ENCODE results near the gene SMNDC1.

SMNDC1 gene

GRCh38 chr10:110304780-110305421, at the start of gene SMNDC1:
Gene SMNDC1 (minus strand): TSS chr10:110304920. CDS start chr10:110303587, 1,333 bp downstream.
- H3K9ac ChIP-seq = peak within 1 kb of the TSS; percentile 92 to 100 (median 98)
- peak within 1 kb of the TSS; percentile 76 to 100 (median 92) for H3K4me3 ChIP-seq
- H3K4me1 ChIP-seq = peaks cover 39 to 61% (median 49%) of the 10 kb centered on the region in 10 experiments
- TF ChIP-seq Cebpa-rat (IDR thresholded peaks at IDR 0.05) = no peak
- H4K20me1 ChIP-seq = peaks cover 33 to 46% (median 44%) of the 10 kb centered on the region in 11 experiments; a peak in 21 of 22 replicates
- peak within 1 kb of the TSS; percentile 91 to 97 (median 95) for H3K27ac ChIP-seq
- H3K4me2 ChIP-seq = peak within 1 kb of the TSS; percentile 74 to 91 (median 86)
- no peaks in the 10 kb centered on the region for H3K9me3 ChIP-seq (replicated peaks in 1 of 11)
- no peaks in the 10 kb centered on the region for H3K27me3 ChIP-seq
- H3K36me3 ChIP-seq = peaks cover 34 to 37% (median 35%) of the 10 kb centered on the region in 11 experiments

DNA sequence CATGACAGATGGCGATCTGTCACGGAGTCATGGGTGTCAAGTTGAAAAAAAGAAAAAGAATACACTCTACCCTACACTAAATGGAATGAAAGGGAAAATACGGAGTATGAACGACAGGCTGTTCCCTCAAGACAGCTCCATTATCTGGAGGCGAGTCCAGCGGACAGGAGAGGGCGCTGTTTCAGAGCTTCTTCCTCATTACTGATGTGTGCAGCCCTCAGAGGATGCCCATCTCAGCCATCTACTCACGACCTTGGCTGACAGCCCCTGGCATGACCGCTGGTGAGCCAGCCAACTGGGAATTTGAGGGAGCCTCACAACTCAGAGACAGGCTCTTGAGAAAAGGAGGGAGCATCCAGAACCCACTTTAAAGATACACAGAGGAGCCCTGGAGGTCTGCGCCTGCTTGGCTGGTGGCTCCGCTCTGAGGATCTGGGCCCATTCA, 49.6 kb upstream of the SMNDC1 start:
- Histone ChIP-seq H3K4me3 (no peak overlapping the region), H3K9me3 (replicated peaks in 1 of 11) (no peaks in the 10 kb centered on the region), H3K4me1 (peaks cover 37 to 53% (median 42%) of the 10 kb centered on the region in 10 experiments), H3K9ac (no peak overlapping the region), H3K27ac (no peak overlapping the region), H3K4me2 (peak overlapping the region in 10 of 11 experiments; percentile 2 to 87 (median 20); a peak in 10 of 22 replicates), H3K36me3 (no peaks in the 10 kb centered on the region), H4K20me1 (no peaks in the 10 kb centered on the region), H3K27me3 (no peaks in the 10 kb centered on the region)
- TF ChIP-seq Cebpa-rat (IDR thresholded peaks at IDR 0.05) = no peak

DNA sequence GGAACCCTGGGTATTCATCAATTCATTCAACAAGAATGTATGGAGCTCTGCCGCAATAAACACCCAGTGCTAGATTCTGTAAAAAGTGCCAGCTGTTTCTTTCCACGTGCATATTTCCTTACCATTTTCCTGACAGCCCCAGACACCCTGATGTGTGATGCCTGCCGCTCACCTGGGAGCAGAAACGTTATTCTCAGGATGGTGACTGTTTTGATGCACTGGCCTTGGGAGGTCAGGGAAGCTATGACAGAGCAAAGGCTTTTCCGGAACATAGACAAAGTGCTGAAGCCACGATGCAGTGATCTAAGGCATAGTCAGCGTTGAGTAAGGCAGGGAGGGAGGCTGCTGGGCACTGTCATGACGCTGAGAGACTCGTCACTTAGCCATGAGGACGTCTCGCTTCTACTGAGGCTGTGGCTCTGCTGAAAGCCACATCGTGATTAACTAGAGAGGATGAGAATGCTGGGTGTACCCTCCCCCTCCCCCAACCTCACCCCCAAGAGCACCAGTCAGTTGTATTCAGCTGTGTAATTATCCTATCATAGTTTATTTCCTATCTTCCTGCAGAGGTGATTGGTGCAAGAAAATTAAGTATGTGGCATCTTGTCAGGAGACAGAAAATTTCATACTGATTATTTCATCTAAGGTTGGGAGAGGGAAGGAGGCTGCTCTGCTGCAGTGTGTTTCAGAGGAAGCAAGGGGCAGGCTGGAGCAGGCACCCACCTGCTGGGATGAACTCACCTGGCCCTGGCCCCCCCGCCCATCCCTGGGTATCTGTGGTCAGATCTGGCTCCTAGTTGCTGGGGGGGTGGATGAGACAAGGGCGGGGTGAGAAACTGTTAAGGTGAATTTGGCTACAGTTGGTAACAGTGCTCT, 48.8 kb upstream of the SMNDC1 start:
- Histone ChIP-seq H4K20me1 (no peaks in the 10 kb centered on the region), H3K36me3 (no peaks in the 10 kb centered on the region), H3K9me3 (replicated peaks in 1 of 11) (no peaks in the 10 kb centered on the region), H3K9ac (no peak overlapping the region), H3K4me2 (peak overlapping the region in 1 of 11 experiments; percentile 39; a peak in 2 of 22 replicates), H3K4me1 (peaks cover 37 to 45% (median 41%) of the 10 kb centered on the region in 10 experiments), H3K27me3 (no peaks in the 10 kb centered on the region), H3K27ac (no peak overlapping the region), H3K4me3 (no peak overlapping the region)
- TF ChIP-seq Cebpa-rat (IDR thresholded peaks at IDR 0.05) = no peak

DNA sequence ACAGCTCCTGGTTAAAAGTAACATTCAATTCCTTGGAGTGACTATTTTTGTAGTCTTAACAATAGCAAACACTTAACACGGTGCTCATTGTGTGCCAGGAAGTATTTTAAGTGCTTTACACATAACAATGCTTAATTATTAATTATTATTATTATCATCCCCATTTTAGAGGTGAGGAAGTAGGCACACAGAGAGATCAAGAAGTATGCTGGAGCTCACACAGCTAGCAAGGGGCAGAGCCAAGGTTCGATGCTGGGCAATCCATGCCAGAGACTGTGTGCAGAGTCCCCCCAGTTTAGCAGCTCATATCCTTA, 48.2 kb upstream of the SMNDC1 start:
- Histone ChIP-seq H3K4me2 (no peak overlapping the region; a peak in 1 of 22 replicates), H3K36me3 (no peaks in the 10 kb centered on the region), H3K4me3 (no peak overlapping the region), H3K9ac (no peak overlapping the region), H3K9me3 (replicated peaks in 1 of 11) (no peaks in the 10 kb centered on the region), H4K20me1 (no peaks in the 10 kb centered on the region), H3K4me1 (peaks cover 32 to 46% (median 37%) of the 10 kb centered on the region in 10 experiments), H3K27me3 (no peaks in the 10 kb centered on the region), H3K27ac (no peak overlapping the region)
- TF ChIP-seq Cebpa-rat (IDR thresholded peaks at IDR 0.05) = no peak

DNA sequence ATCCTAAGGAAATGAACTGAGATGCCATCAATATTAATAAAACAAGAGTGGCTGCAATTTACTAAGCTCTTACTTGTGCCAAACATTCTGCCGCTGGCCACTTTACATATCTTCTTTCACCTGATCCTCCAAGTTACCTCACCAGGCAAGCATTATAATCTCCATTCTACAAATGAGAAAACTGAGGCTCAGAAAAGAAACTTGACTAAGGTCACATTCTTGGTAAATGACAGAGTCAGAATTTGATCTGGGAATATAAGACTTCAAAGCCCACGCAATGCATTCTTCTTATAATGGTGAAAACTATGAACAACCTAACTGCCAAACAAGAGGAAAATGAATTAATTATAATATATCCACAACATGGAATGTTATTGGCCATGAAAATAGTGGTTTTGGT, 46.1 kb upstream of the SMNDC1 start:
- Histone ChIP-seq H3K36me3 (no peaks in the 10 kb centered on the region), H3K9me3 (replicated peaks in 1 of 11) (no peaks in the 10 kb centered on the region), H3K27me3 (no peaks in the 10 kb centered on the region), H3K4me2 (no peak overlapping the region), H4K20me1 (no peaks in the 10 kb centered on the region), H3K9ac (no peak overlapping the region), H3K27ac (no peak overlapping the region), H3K4me1 (peaks cover 12 to 27% (median 17%) of the 10 kb centered on the region in 10 experiments), H3K4me3 (no peak overlapping the region)
- no peak for TF ChIP-seq Cebpa-rat (IDR thresholded peaks at IDR 0.05)

DNA sequence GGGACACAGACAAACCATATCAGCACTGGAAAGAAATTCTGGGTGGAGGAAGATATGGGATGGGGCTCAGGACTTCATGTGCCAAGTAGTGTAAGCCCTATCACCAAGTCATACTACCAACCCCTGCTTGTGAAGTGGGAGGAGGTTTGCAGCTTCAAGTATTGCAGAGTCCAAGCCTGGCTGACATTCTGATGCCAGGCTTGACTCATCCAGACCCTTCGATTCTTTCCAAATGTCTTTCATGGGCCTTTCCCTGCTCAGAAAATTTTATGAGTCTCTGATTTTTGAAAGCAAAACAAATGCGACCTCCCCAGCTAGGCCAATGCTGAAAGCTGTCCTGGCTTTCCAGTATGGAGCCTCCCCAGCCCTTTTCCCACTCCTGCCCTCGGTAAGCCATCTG, 45.1 kb upstream of the SMNDC1 start:
- no peak overlapping the region for H3K9ac ChIP-seq
- H3K4me3 ChIP-seq = no peak overlapping the region
- TF ChIP-seq Cebpa-rat (IDR thresholded peaks at IDR 0.05) = no peak
- no peaks in the 10 kb centered on the region for H3K36me3 ChIP-seq
- H3K27ac ChIP-seq = no peak overlapping the region
- H3K9me3 ChIP-seq (replicated peaks in 1 of 11) = no peaks in the 10 kb centered on the region
- H3K27me3 ChIP-seq = no peaks in the 10 kb centered on the region
- peaks cover 14 to 27% (median 19%) of the 10 kb centered on the region in 10 experiments for H3K4me1 ChIP-seq
- H4K20me1 ChIP-seq = no peaks in the 10 kb centered on the region
- H3K4me2 ChIP-seq = no peak overlapping the region

GRCh38 chr10:110349386-110349785, 44.7 kb upstream of the SMNDC1 start:
- Histone ChIP-seq H3K4me3 (no peak overlapping the region), H3K4me1 (peaks cover 15 to 27% (median 20%) of the 10 kb centered on the region in 10 experiments), H3K27me3 (no peaks in the 10 kb centered on the region), H3K9me3 (replicated peaks in 1 of 11) (no peaks in the 10 kb centered on the region), H3K4me2 (no peak overlapping the region), H3K36me3 (no peaks in the 10 kb centered on the region), H4K20me1 (no peaks in the 10 kb centered on the region), H3K9ac (no peak overlapping the region), H3K27ac (no peak overlapping the region)
- no peak for TF ChIP-seq Cebpa-rat (IDR thresholded peaks at IDR 0.05)

GRCh38 chr10:110348336-110348735, 43.6 kb upstream of the SMNDC1 start:
- no peaks in the 10 kb centered on the region for H3K27me3 ChIP-seq
- H3K27ac ChIP-seq = no peak overlapping the region
- TF ChIP-seq Cebpa-rat (IDR thresholded peaks at IDR 0.05) = no peak
- H3K36me3 ChIP-seq = no peaks in the 10 kb centered on the region
- peak overlapping the region in 1 of 11 experiments; percentile 15; a peak in 1 of 22 replicates for H3K4me2 ChIP-seq
- H3K9ac ChIP-seq = no peak overlapping the region
- no peak overlapping the region for H3K4me3 ChIP-seq
- no peaks in the 10 kb centered on the region for H3K9me3 ChIP-seq (replicated peaks in 1 of 11)
- H3K4me1 ChIP-seq = peaks cover 20 to 26% (median 23%) of the 10 kb centered on the region in 10 experiments
- H4K20me1 ChIP-seq = no peaks in the 10 kb centered on the region

DNA sequence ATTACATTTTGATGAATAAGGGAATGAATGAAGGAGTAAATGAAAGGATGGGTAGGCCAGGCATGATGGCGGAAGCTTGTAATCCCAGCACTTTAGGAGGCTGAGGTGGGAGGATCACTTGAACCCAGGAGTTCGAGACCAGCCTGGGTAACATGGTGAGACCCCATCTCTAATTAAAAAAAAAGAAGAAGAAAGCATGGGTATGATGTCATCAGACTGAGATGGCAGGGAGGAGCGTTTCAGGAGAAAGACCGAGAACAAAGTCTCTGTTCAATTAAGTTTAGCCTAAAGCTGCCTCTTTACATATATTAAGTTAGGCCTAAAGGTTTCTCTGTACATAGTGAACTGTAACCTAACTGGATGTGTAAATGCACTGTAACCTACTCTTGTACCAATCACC, 42.2 kb upstream of the SMNDC1 start:
- no peaks in the 10 kb centered on the region for H3K36me3 ChIP-seq
- H3K4me1 ChIP-seq = peaks cover 20 to 37% (median 24%) of the 10 kb centered on the region in 10 experiments
- no peak overlapping the region for H3K27ac ChIP-seq
- no peak for TF ChIP-seq Cebpa-rat (IDR thresholded peaks at IDR 0.05)
- H4K20me1 ChIP-seq = no peaks in the 10 kb centered on the region
- no peak overlapping the region for H3K4me3 ChIP-seq
- H3K9me3 ChIP-seq (replicated peaks in 1 of 11) = no peaks in the 10 kb centered on the region
- no peak overlapping the region for H3K4me2 ChIP-seq
- H3K9ac ChIP-seq = no peak overlapping the region
- no peaks in the 10 kb centered on the region for H3K27me3 ChIP-seq

All from BLaER1 treated with 17β-estradiol and CSF1 and Interleukin-3, amounts not matched to agents 10 nM and 100 nM (cell line).